ENCODE results near the gene SLC35E4.

GRCh38 chr22:30607939-30608338 is 27.6 kb upstream of the SLC35E4 start:
- TF ChIP-seq ESRRA (CRISPR knock-in tag; IDR thresholded peaks at IDR 0.05; ENCODE audit: borderline replicate concordance) = no peak
- TF ChIP-seq ZNF416 (CRISPR knock-in tag; IDR thresholded peaks at IDR 0.05) = no peak
- no peak for TF ChIP-seq CTCF (IDR thresholded peaks at IDR 0.05)
- no peak for TF ChIP-seq PREB (CRISPR knock-in tag; IDR thresholded peaks at IDR 0.05; ENCODE audit: borderline replicate concordance)

All from WTC11 (cell line).